Osteoblast (primary cell): ENCODE results near the gene AGT. TPM values are rescaled to one million over a fixed set of nuclear protein-coding genes. Genes with fewer than 3 reads are reported as not detected.

ENCODE experiments used
- DNase-seq: peaks from one replicate; pipeline ENCODE4 v3.0.0; 2011; ENCODE audit warnings: low spot score, mixed read lengths; ENCODE audit not compliant: insufficient read length; ENCODE audit errors: missing footprints
- H2AFZ ChIP-seq: 2 replicates; pipeline ENCODE4 v1.6.0; 2011; ENCODE audit warnings: mild to moderate bottlenecking, low read length
- H3K27ac ChIP-seq: 2 replicates; pipeline ENCODE4 v1.5.1; 2011; ENCODE audit warnings: mild to moderate bottlenecking, low read depth, low read length, moderate library complexity
- H3K27me3 ChIP-seq: 2 replicates; pipeline ENCODE4 v1.6.0; 2012; ENCODE audit warnings: mild to moderate bottlenecking, control low read depth, inconsistent platforms, low read length, moderate library complexity; ENCODE audit not compliant: insufficient read depth
- H3K36me3 ChIP-seq: 2 replicates; pipeline ENCODE4 v1.5.1; 2011; ENCODE audit warnings: mild to moderate bottlenecking, low read length, control low read depth, moderate library complexity; ENCODE audit not compliant: insufficient read depth
- H3K4me1 ChIP-seq: 2 replicates; pipeline ENCODE4 v1.5.1; 2011; ENCODE audit warnings: mild to moderate bottlenecking, low read length, control low read depth, moderate library complexity; ENCODE audit not compliant: insufficient read depth
- H3K4me2 ChIP-seq: 2 replicates; pipeline ENCODE4 v1.6.0; 2011; ENCODE audit warnings: mild to moderate bottlenecking, low read length; ENCODE audit not compliant: insufficient read depth
- H3K4me3 ChIP-seq: fragments of 200-600 bp; sonication (generic); 3 replicates; pipeline ENCODE4 v1.5.1; 2012; ENCODE audit warnings: mild to moderate bottlenecking, low read length, inconsistent platforms; ENCODE audit not compliant: insufficient read depth
- H3K79me2 ChIP-seq: 2 replicates; pipeline ENCODE4 v1.6.0; 2012; ENCODE audit warnings: mild to moderate bottlenecking, low read length, control low read depth, inconsistent platforms; ENCODE audit not compliant: insufficient read depth
- H3K9me3 ChIP-seq: 2 replicates; pipeline ENCODE4 v1.5.1; 2011; ENCODE audit warnings: low read depth, low read length, control low read depth
- H4K20me1 ChIP-seq: 2 replicates; pipeline ENCODE4 v1.6.0; 2012; ENCODE audit warnings: mild to moderate bottlenecking, low read length, control low read depth; ENCODE audit not compliant: insufficient read depth
- CTCF ChIP-seq: IDR thresholded peaks from 2 replicates; pipeline ENCODE4 v1.5.1; 2011; ENCODE audit warnings: mild to moderate bottlenecking, low read depth, low read length, moderate library complexity; ENCODE audit errors: extremely low read depth
- total RNA-seq: library from RNA; depleted of rRNA; stranded (reverse); fragments of >200 nt; gene quantifications from 2 replicates; pipeline ENCODE4 v1.2.3, GENCODE V29; 2012

The AGT gene
- total RNA-seq, 1 donor, result 6.2 TPM

GRCh38 chr1:230703679-230704385 lies 10.1 kb downstream of the AGT start:
- no peaks in the 10 kb centered on the region for H3K4me1 ChIP-seq
- no peaks in the 10 kb centered on the region for H3K27me3 ChIP-seq
- no peak overlapping the region for H3K27ac ChIP-seq
- no peaks in the 10 kb centered on the region for H3K36me3 ChIP-seq
- H3K4me2 ChIP-seq, result no peak overlapping the region
- no peak for DNase-seq
- TF ChIP-seq CTCF, result no peak
- no peak overlapping the region for H2AFZ ChIP-seq
- H3K9me3 ChIP-seq, result no peaks in the 10 kb centered on the region
- H3K4me3 ChIP-seq, result no peak overlapping the region
- no peaks in the 10 kb centered on the region for H4K20me1 ChIP-seq
- H3K79me2 ChIP-seq, result no peaks in the 10 kb centered on the region

- Histone ChIP-seq H3K27me3 (no peaks in the 10 kb centered on the region), H3K4me2 (no peak overlapping the region), H3K4me3 (no peak overlapping the region), H3K27ac (no peak overlapping the region), H3K36me3 (no peaks in the 10 kb centered on the region), H3K79me2 (no peaks in the 10 kb centered on the region), H2AFZ (no peak overlapping the region), H3K9me3 (no peaks in the 10 kb centered on the region), H4K20me1 (no peaks in the 10 kb centered on the region), H3K4me1 (no peaks in the 10 kb centered on the region)
- no peak for TF ChIP-seq CTCF
- no peak for DNase-seq
Observed at GRCh38 chr1:230702934-230703678, 10.8 kb downstream of the AGT start.

- Histone ChIP-seq H3K79me2 (no peaks in the 10 kb centered on the region), H3K9me3 (no peaks in the 10 kb centered on the region), H3K4me3 (no peak overlapping the region), H3K4me2 (no peak overlapping the region), H3K36me3 (no peaks in the 10 kb centered on the region), H3K4me1 (no peaks in the 10 kb centered on the region), H4K20me1 (no peaks in the 10 kb centered on the region), H3K27ac (no peak overlapping the region), H3K27me3 (no peaks in the 10 kb centered on the region), H2AFZ (no peak overlapping the region)
- DNase-seq, result no peak
- TF ChIP-seq CTCF, result no peak
Observed at GRCh38 chr1:230701895-230702768, 11.8 kb downstream of the AGT start.
